ENCODE data around the gene PEX16. TPM values are rescaled to one million over a fixed set of nuclear protein-coding genes. Genes with fewer than 3 reads are reported as not detected.
"Not testable (repeated sequence)": the region's sequence is repeated elsewhere in the genome, so short reads cannot be mapped to it uniquely, and the experiment has no call there.

Gene PEX16
- polyA plus RNA-seq, 3 donors = 21.5 to 26.0 (median 24.0) TPM

DNA sequence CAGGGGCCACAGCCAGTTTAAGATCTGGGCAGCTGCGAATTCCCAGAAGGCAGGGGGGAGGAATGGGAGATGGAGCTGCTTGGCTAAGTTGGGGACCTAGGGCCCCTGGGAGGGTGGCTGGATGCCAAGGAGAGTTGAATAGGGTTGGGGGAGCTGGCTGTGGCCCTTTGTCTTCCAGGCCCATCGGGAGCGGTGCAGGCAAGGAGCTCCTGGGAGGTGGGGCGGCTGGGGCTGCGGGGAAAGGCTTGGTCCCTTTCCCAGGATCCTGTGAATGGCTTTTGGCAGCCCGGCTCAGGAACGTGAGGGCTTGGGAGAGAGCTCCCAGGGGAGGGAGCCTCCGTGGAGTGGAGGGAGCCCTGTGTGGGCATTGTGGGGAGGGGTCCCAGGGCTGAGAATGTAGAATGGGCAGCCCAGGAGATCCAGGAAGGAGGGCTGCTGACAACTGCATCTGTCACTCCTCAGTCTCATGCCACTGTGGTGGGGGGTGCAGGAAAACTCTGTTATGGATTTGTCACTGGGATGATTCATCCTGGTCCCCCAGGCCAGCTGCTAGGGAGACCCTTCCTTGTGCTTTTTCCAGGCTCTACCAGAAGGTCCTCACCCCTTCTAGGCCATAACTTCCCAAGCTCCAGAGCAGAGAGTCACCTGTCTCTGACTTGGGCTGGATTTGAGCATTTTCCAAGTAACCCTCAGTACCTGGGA is 16.6 kb downstream of the PEX16 start:
- DNase-seq = no peak

DNA sequence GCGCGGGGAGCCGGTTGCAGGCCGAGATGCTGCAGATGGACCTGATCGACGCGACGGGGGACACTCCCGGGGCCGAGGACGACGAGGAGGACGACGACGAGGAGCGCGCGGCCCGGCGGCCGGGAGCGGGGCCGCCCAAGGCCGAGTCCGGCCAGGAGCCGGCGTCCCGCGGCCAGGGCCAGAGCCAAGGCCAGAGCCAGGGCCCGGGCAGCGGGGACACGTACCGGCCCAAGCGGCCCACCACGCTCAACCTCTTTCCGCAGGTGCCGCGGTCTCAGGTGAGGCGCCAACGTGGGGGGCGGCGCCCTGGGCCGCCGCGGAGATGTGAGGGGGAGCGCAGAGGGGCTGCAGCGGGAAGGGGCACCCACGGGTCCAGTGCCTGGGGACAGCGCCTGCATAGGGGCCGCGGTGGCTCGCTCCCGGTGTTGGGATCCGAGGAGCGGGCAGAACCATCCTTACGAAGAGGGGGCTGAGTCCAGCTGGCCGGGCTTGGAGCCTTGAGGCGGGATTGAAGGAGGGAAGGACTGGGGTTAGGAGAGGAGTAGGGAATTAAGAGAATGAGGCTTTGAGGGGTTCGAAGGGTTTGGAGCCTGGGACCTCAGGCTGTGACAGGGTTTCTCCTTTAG is 17.4 kb downstream of the PEX16 start:
- DNase-seq = not testable (repeated sequence)

DNA sequence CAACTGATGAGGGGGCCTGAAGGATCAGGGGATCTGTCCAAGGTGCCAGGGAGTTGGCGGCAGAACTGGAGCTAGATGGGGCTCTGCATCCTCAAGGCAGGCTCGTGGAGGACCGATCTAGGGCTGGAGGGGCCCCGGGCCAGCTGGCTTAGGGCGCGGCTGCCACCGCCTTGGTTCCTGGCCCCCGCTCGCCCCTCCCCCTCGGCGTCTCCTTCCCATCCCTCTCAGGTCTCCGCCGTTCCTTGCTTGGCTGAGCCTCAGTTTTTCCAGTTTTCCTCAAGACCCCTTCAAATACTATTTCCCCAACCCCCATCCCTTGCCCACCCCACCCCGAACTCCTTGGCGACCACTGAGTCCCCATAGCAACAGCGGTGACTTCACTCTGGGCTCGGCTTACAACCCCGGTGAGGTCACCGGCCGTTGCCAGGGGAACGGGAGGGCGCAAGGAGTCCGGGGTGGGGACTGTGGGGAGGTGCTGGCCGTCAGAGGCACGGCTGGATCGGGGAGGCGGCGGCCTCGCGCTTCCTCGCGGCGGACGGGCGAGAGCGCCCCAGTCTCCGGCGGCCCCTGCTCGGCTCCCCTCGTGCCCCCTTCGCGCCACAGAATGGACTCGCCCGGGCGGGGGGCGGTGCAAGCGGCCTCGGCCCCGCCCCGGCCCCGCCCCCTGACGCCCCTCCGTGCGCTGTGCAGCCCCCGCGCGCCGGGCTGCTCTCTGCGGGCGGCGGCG is 18.1 kb downstream of the PEX16 start:
- DNase-seq = peak; percentile 92

DNA sequence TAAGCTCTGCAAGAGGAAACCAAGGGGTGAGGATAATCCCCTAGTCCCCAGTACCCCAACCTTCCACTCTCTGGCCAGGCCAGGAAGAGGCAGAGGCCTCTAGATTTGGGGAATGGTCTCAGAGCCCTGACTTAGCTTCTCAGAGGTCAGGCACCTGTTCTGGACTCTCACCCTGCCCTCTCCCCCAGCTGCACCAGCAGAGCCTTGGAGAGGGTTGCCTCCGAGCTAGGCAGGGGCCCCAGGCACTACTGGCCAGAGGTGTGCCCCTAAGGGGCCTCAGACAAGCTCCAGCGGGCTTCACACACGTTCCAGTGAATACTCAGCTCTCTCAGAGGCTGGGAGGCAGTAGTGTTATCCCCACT is 18.6 kb downstream of the PEX16 start:
- no peak for DNase-seq

- no peak for DNase-seq
Measured at GRCh38 chr11:45897556-45897955, 20.1 kb downstream of the PEX16 start.

DNA sequence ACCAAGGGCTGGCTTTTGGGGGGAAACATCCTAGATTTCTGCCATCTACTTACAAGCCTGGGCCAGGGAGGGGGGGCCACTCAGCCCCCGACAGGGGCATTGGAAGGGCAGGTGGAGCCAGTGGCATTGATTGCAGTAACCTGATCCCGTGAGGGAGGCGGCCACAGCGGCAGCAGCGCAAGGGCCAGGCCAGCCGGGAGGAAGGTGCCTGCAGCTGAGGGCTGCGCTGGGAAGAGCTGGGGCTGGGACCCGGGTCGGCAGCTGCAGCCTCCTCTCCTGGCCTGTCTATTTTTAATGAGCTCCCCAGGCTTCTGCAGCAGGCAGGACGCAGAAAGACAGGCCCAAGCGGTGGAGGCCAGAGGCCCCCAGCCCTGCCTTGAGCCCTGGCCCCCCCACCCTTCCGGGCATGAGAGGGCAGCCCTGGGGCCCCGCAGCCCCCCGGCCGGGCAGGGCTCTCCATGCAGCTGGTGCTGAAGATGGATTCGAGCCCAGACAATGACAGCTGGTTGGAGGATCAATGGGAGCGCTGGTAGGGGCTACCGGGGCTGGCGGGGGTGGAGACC is 21.2 kb downstream of the PEX16 start:
- DNase-seq = peak; percentile 83

DNA sequence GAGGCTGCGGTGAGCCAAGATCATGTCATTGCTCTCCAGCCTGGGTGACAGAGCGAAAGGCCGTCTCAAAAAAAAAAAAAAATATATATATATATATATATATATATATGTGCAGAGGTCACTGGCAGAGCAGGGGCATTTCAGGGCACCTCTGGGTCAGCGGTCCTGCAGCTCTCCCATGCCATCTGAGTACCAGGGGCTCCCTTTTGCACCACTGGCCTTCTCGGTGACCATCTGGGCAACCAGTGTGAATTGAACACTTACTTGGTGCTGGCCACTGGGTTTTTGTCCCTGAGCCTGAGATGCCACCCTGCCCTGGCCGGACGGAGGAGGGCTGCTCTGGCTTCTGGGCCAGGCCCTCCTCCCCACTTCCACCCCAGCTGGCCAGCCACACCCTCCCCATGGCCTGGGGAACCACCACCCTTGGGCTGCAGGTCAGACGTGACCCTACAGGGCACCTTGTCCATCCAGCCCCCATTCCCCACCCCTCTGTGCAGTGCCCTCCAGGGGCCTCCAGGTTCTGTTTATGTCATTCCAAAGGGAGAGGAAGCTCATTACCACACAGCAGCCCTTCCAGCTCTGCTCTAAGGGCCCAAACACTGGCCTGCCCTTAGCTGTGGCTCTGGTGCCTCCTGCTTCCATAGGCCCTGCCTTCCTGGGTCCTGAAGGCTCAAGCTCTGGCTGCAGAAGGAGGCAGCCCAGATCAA is 22.0 kb downstream of the PEX16 start:
- no peak for DNase-seq

- DNase-seq = no peak
Measured at GRCh38 chr11:45894555-45895247, 23.0 kb downstream of the PEX16 start.

DNA sequence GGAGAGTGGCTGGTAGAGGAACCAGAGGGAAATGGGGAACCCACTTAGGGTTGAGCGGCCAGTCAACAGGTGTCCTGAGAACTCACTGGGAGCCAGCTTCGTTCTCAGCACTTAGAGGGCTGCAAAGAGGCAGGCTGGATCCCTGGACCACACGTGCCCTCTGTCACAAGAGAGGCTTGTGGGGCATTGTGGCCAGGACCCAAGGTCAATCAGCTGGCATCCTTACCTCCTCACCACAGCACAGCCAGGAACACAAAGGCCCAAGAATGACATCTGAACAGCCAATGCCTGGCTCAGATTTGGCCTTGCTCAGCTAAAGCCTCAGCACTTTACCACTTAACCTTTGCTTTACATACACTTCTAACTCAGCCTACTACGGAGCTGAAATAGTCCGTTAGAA is 24.8 kb downstream of the PEX16 start:
- DNase-seq = no peak

DNA sequence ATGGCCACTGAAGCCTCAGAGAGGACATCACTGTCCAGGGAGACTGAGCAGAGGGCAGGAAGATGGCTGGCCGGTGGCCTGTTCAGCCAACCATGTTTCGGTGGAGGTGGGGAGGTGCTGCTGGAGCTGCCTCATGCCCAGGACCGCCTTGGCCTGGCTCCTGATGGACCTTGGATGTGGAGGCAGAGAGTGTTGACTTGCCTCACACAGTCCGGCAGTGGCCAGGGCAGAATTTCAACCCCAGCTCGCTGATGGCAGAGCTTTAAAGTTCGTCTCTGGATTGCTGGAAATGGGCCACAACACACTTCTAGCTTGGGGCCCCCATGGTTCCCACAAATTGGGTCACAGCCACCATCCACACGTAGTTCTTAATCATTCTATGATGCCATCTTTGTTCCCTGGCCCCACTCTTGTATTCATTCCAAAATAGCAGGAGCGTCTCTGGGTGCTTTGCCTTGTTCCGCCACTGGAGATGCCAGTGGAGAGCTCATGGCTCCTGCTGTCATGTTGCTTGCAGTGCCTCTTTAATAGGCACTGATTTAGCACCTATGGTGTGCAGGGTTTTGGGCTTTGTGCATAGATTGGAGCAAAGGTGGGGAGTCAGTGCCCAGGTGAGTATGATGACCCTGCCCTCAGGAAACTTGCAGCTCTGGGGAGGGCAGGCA is 26.7 kb downstream of the PEX16 start:
- no peak for DNase-seq

GRCh38 chr11:45889966-45890365 is 27.7 kb downstream of the PEX16 start:
- no peak for DNase-seq

DNA sequence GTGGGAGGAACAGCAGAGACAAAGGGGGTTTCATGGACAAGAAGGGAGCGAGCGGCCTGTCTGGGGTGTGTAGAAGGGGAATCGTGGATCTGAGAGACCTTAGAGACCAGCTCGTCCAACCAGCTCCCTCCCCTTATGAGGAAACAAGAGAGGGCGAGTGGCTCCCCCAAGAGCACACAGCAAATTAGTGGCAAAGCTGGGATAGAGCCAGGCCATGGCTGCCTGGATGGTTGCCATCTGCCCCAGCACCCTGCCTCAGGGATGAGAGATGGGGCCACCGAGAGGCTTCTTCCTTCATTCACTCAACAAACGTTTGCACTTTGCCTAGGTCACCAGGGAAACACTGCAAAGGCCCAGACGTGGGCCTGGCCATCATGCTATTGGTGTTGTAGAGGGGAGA is 28.1 kb downstream of the PEX16 start:
- DNase-seq = no peak

- DNase-seq = no peak
Measured at GRCh38 chr11:45887587-45887986, 30.1 kb downstream of the PEX16 start.

DNA sequence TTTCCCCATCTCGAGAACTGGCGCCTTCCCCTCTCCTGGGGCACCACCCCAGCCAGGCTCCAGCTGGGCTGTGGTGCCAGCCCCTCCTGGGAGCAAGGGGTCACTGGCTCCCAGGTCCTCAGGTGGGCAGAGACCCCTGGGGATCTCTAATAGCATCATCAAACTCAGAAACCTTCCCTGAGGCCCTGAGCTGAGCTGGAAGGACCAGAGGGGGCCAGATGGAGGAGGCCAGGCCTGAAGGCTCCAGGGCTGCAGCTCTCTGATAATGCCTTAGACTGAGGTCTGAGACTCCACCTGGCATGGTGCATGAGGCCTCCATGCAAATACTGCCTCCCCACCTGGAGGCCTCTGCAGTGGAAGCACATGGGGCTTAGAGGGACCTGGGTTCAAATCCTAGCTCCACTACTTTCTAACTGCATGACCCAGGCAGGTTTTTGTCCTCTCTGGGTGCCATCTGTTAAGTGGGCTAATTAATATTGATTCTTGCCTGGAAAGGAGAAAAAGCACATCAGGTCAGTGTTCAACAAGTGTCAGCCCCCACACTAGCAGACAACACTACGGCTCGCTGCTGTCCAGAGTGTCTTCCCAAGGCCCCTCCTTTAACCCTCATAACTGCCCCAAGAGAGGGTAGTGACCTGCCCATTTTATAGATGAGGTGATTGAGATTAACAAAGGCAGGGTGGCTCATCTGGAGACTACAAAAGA is 30.7 kb downstream of the PEX16 start:
- DNase-seq = no peak

- no peak for DNase-seq
Measured at GRCh38 chr11:45885921-45886721, 31.6 kb downstream of the PEX16 start.

DNA sequence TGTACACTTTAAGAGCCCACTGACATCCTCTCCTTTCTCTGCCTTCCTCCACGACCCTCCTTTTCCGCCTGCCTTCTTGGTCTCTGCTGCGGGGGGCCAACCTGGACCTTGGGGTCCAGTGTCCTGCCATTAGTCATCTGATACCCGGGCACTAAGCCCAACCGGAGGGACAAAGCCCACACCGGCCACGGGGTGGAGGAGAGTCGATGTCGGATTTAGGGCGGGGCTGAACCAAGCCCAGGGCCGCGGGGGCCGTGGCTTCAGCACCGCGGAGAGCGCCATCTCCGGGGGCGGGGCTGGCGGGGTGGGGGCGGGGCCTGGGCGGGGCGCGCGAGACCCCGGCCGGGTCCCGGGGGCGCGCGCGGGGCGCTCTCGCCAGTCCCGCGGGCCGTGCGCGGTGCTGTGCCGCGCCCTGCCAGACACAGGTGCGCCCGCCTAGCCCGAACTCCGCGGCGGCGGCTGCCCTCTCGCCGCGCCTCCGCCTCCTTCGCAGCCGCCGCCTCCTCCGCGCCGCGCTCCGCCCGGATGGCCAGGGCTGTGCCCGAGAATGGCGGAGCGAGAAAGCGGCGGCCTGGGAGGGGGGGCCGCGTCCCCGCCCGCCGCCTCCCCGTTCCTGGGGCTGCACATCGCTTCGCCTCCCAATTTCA is 32.3 kb downstream of the PEX16 start, which contains the start of gene MAPK8IP1:
MAPK8IP1 (plus strand) TSS at position 378 of the 647 bp plus-strand sequence; CDS start at position 548, 170 bp downstream.
- DNase-seq = peak; percentile 60

- DNase-seq = no peak
Measured at GRCh38 chr11:45884596-45885185, 33.0 kb downstream of the PEX16 start.

- no peak for DNase-seq
Measured at GRCh38 chr11:45881708-45882368, 35.8 kb downstream of the PEX16 start.

All from renal pelvis (tissue), 4 donors.